Islet precursor cell (in vitro differentiated cells): Measurements from ENCODE around the gene SEPHS2.
"Not testable (repeated sequence)": the region's sequence is repeated elsewhere in the genome, so short reads cannot be mapped to it uniquely, and the experiment has no call there.

Experiments
- DNase-seq: peaks from one replicate; pipeline ENCODE4 v3.0.0-alpha.2; 2018

Gene SEPHS2

GRCh38 chr16:30445408-30446202 lies at the start of gene SEPHS2:
SEPHS2 (minus strand) TSS chr16:30445874; CDS start chr16:30445727, 147 bp downstream.
- DNase-seq, result peak; percentile 96

- no peak for DNase-seq
These were observed 49.0 kb upstream of the SEPHS2 start for GRCh38 chr16:30494709-30495108.

GRCh38 chr16:30493941-30494488 lies 48.3 kb upstream of the SEPHS2 start:
- no peak for DNase-seq

GRCh38 chr16:30491744-30492308 lies 46.2 kb upstream of the SEPHS2 start:
- DNase-seq, result no peak

- no peak for DNase-seq
These were observed 45.6 kb upstream of the SEPHS2 start for GRCh38 chr16:30491229-30491628.

- DNase-seq, result no peak
These were observed 44.5 kb upstream of the SEPHS2 start for GRCh38 chr16:30490210-30490609.

- peak; percentile 71 for DNase-seq
These were observed 43.3 kb upstream of the SEPHS2 start for GRCh38 chr16:30488764-30489605.

GRCh38 chr16:30485818-30486436 lies 40.3 kb upstream of the SEPHS2 start:
- no peak for DNase-seq

- DNase-seq, result no peak
These were observed 39.2 kb upstream of the SEPHS2 start for GRCh38 chr16:30484887-30485286.

GRCh38 chr16:30482366-30482765 lies 36.7 kb upstream of the SEPHS2 start:
- DNase-seq, result no peak

- DNase-seq, result no peak
These were observed 35.7 kb upstream of the SEPHS2 start for GRCh38 chr16:30481381-30481780.

GRCh38 chr16:30478766-30479478 lies 33.2 kb upstream of the SEPHS2 start:
- no peak for DNase-seq

- DNase-seq, result not testable (repeated sequence)
These were observed 32.1 kb upstream of the SEPHS2 start for GRCh38 chr16:30477773-30478172.

GRCh38 chr16:30476991-30477390 lies 31.3 kb upstream of the SEPHS2 start:
- DNase-seq, result no peak

GRCh38 chr16:30474684-30475083 lies 29.0 kb upstream of the SEPHS2 start:
- no peak for DNase-seq

GRCh38 chr16:30474074-30474452 lies 28.4 kb upstream of the SEPHS2 start:
- DNase-seq, result no peak

GRCh38 chr16:30473231-30474073 lies 27.8 kb upstream of the SEPHS2 start:
- DNase-seq, result no peak

- DNase-seq, result no peak
These were observed 26.8 kb upstream of the SEPHS2 start, which contains the start of gene ITGAL for GRCh38 chr16:30472328-30472942. ITGAL (plus strand) TSS chr16:30472742; CDS start chr16:30472838, 96 bp downstream.

GRCh38 chr16:30470632-30470995 lies 24.9 kb upstream of the SEPHS2 start:
- DNase-seq, result no peak

- DNase-seq, result no peak
These were observed 24.5 kb upstream of the SEPHS2 start for GRCh38 chr16:30470170-30470512.

- no peak for DNase-seq
These were observed 18.4 kb upstream of the SEPHS2 start for GRCh38 chr16:30464078-30464477.
